Tibial artery (tissue), 4 donors: Measurements from ENCODE around the gene KIF3B.

ENCODE experiments used
- DNase-seq, 2 donors: peaks; one replicate each; pipeline ENCODE4 v3.0.0-alpha.2; 2019
- H3K27ac ChIP-seq, 2 donors: fragments of 200-600 bp; sonication (generic) in 1 of 2; 1 replicate in 1 of 2; 2 replicates in 1 of 2; pipeline ENCODE4 v1.5.1; 2018 to 2019; ENCODE audit warnings: mild to moderate bottlenecking in 1 of 2
- H3K27me3 ChIP-seq, 2 donors: fragments of 200-600 bp; sonication (generic) in 1 of 2; one replicate each; pipeline versions ENCODE4 v1.5.1 to v1.6.0; 2016 to 2019
- H3K36me3 ChIP-seq, 3 donors: fragments of 200-600 bp; sonication (generic) in 2 of 3; one replicate each; pipeline ENCODE4 v1.5.1; 2016 to 2019; ENCODE audit warnings: mild to moderate bottlenecking in 2 of 3
- H3K4me1 ChIP-seq, 4 donors: fragments of 200-600 bp; sonication (generic) in 2 of 4; 1 replicate in 3 of 4; 2 replicates in 1 of 4; pipeline ENCODE4 v1.5.1; 2016 to 2019
- H3K4me3 ChIP-seq, 2 donors: fragments of 200-600 bp; sonication (generic) in 1 of 2; 1 replicate in 1 of 2; 2 replicates in 1 of 2; pipeline ENCODE4 v1.5.1; 2018 to 2019; ENCODE audit warnings: mild to moderate bottlenecking in 2 of 2
- H3K9me3 ChIP-seq, 3 donors: fragments of 200-600 bp; sonication (generic) in 1 of 3; one replicate each; pipeline ENCODE4 v1.5.1; 2016 to 2019
- CTCF ChIP-seq, 2 experiments: fragments of 200-600 bp in 1 of 2; fragments of 450-650 bp in 1 of 2; IDR thresholded peaks; one replicate each; pipeline ENCODE4 v1.5.1; 2017 to 2019; ENCODE audit warnings: antibody characterized with exemption in 2 of 2, mild to moderate bottlenecking in 1 of 2, moderate library complexity in 1 of 2
- intact Hi-C: fragments of 100-400 bp; cut with DNase I; formaldehyde crosslinking; loops from one replicate; pipeline ENCODE4 v1.15.0; 2023; ENCODE audit warnings: low total_unique reads

Gene KIF3B

GRCh38 chr20:32292548-32292947 lies 15.1 kb downstream of the KIF3B start:
- H3K36me3 ChIP-seq = no peaks in the 10 kb centered on the region
- no peaks in the 10 kb centered on the region for H3K27me3 ChIP-seq
- H3K4me3 ChIP-seq = no peak overlapping the region
- no peaks in the 10 kb centered on the region for H3K9me3 ChIP-seq
- no peak overlapping the region for H3K27ac ChIP-seq
- DNase-seq = no peak
- no peak for TF ChIP-seq CTCF (IDR thresholded peaks at IDR 0.05)
- intact Hi-C loops = no loop called here
- H3K4me1 ChIP-seq = no peaks in the 10 kb centered on the region

- Histone ChIP-seq H3K9me3 (no peaks in the 10 kb centered on the region), H3K4me1 (no peaks in the 10 kb centered on the region), H3K36me3 (no peaks in the 10 kb centered on the region), H3K27ac (no peak overlapping the region), H3K4me3 (no peak overlapping the region), H3K27me3 (no peaks in the 10 kb centered on the region)
- DNase-seq = no peak
- no peak for TF ChIP-seq CTCF (IDR thresholded peaks at IDR 0.05)
- intact Hi-C loops = no loop called here
These were observed 16.6 kb downstream of the KIF3B start for GRCh38 chr20:32294071-32294470.

GRCh38 chr20:32296412-32296811 lies 19.0 kb downstream of the KIF3B start:
- H3K27me3 ChIP-seq = no peaks in the 10 kb centered on the region
- no peaks in the 10 kb centered on the region for H3K9me3 ChIP-seq
- no peak for DNase-seq
- H3K27ac ChIP-seq = no peak overlapping the region
- no peaks in the 10 kb centered on the region for H3K36me3 ChIP-seq
- H3K4me1 ChIP-seq = no peaks in the 10 kb centered on the region
- no peak for TF ChIP-seq CTCF (IDR thresholded peaks at IDR 0.05)
- no peak overlapping the region for H3K4me3 ChIP-seq
- intact Hi-C loops = no loop called here

- H3K27me3 ChIP-seq = no peaks in the 10 kb centered on the region
- no peak overlapping the region for H3K4me3 ChIP-seq
- no peak overlapping the region for H3K27ac ChIP-seq
- intact Hi-C loops = no loop called here
- TF ChIP-seq CTCF (IDR thresholded peaks at IDR 0.05) = no peak
- no peaks in the 10 kb centered on the region for H3K4me1 ChIP-seq
- no peaks in the 10 kb centered on the region for H3K36me3 ChIP-seq
- no peaks in the 10 kb centered on the region for H3K9me3 ChIP-seq
- DNase-seq = no peak
These were observed 19.5 kb downstream of the KIF3B start for GRCh38 chr20:32296819-32297420.

GRCh38 chr20:32297439-32297838 lies 20.0 kb downstream of the KIF3B start:
- Histone ChIP-seq H3K36me3 (no peaks in the 10 kb centered on the region), H3K27ac (no peak overlapping the region), H3K9me3 (no peaks in the 10 kb centered on the region), H3K4me3 (no peak overlapping the region), H3K4me1 (no peaks in the 10 kb centered on the region), H3K27me3 (no peaks in the 10 kb centered on the region)
- intact Hi-C loops = no loop called here
- TF ChIP-seq CTCF (IDR thresholded peaks at IDR 0.05) = no peak
- DNase-seq = no peak

- no peaks in the 10 kb centered on the region for H3K36me3 ChIP-seq
- no peak overlapping the region for H3K27ac ChIP-seq
- DNase-seq = no peak
- no peak overlapping the region for H3K4me3 ChIP-seq
- H3K9me3 ChIP-seq = no peaks in the 10 kb centered on the region
- intact Hi-C loops = no loop called here
- no peak for TF ChIP-seq CTCF (IDR thresholded peaks at IDR 0.05)
- H3K4me1 ChIP-seq = no peaks in the 10 kb centered on the region
- no peaks in the 10 kb centered on the region for H3K27me3 ChIP-seq
These were observed 23.2 kb downstream of the KIF3B start for GRCh38 chr20:32300647-32301046.
